OCI-LY7 (cell line): ENCODE measurements around the gene GPR37. TPM values are rescaled to one million over a fixed set of nuclear protein-coding genes. Genes with fewer than 3 reads are reported as not detected.

Experiments used
- BruUV-seq: library from RNA; stranded (reverse); fragments of 400-500 nt; replicated peaks from 2 replicates; lab custom pipeline; 2021; lab: Mats Ljungman, UMichigan
- CTCF ChIA-PET: fragments of 300-600 bp; sonication (Branson Sonifier 250); formaldehyde crosslinking; loops from one replicate; lab custom pipeline; 2022; ENCODE audit warnings: antibody characterized with exemption; ENCODE audit not compliant: unreplicated experiment; lab: Charles Lee
- POLR2A ChIA-PET: fragments of 300-600 bp; sonication (Branson Sonifier 250); formaldehyde crosslinking; loops from one replicate; lab custom pipeline; 2022; ENCODE audit warnings: antibody characterized with exemption; lab: Charles Lee
- DNase-seq: peaks from one replicate; pipeline ENCODE4 v3.0.0-alpha.2; 2015; ENCODE audit warnings: low spot score
- H2AFZ ChIP-seq: fragments of 200-600 bp; sonication (generic), shearing (Covaris generic); 2 replicates; pipeline ENCODE4 v1.6.1; 2014; ENCODE audit warnings: mild to moderate bottlenecking, antibody characterized with exemption, low read length, moderate library complexity
- H3K27ac ChIP-seq: fragments of 200-600 bp; sonication (generic); 2 replicates; pipeline ENCODE4 v1.5.1; 2014; ENCODE audit warnings: mixed run types, low read depth, mild to moderate bottlenecking, moderate library complexity, low read length, inconsistent platforms; ENCODE audit not compliant: poor library complexity, severe bottlenecking
- H3K36me3 ChIP-seq: fragments of 200-600 bp; sonication (generic); 2 replicates; pipeline ENCODE4 v1.6.1; 2014; ENCODE audit warnings: mild to moderate bottlenecking, antibody characterized with exemption, low read length, moderate library complexity, mixed read lengths; ENCODE audit not compliant: insufficient read depth
- H3K4me1 ChIP-seq: fragments of 200-600 bp; sonication (generic); 2 replicates; pipeline ENCODE4 v1.5.1; 2014; ENCODE audit warnings: mild to moderate bottlenecking, low read length; ENCODE audit not compliant: insufficient read depth, poor library complexity, severe bottlenecking
- H3K4me2 ChIP-seq: fragments of 200-600 bp; sonication (generic); 2 replicates; pipeline ENCODE4 v1.6.1; 2014; ENCODE audit warnings: mild to moderate bottlenecking, low read length
- H3K4me3 ChIP-seq: fragments of 200-600 bp; sonication (generic); 2 replicates; pipeline ENCODE4 v1.5.1; 2014; ENCODE audit warnings: mild to moderate bottlenecking, low read depth, low read length; ENCODE audit not compliant: poor library complexity, severe bottlenecking
- H3K79me2 ChIP-seq: fragments of 200-600 bp; sonication (generic); 2 replicates; pipeline ENCODE4 v1.6.1; 2016; ENCODE audit warnings: low read depth, mild to moderate bottlenecking, low read length, moderate library complexity, mixed read lengths; ENCODE audit not compliant: insufficient read depth
- H3K9me2 ChIP-seq: fragments of 200-600 bp; sonication (generic); 2 replicates; pipeline ENCODE4 v1.6.1; 2016; ENCODE audit warnings: mild to moderate bottlenecking, low read length, mixed read lengths; ENCODE audit not compliant: insufficient read depth
- H3K9me3 ChIP-seq: fragments of 200-600 bp; sonication (generic); 2 replicates; pipeline ENCODE4 v1.6.1; 2014; ENCODE audit warnings: mild to moderate bottlenecking, mixed run types, low read length, mixed read lengths
- H4K20me1 ChIP-seq: fragments of 200-600 bp; sonication (generic); 2 replicates; pipeline ENCODE4 v1.6.1; 2014; ENCODE audit warnings: mild to moderate bottlenecking, antibody characterized with exemption, low read length, moderate library complexity, mixed read lengths; ENCODE audit not compliant: insufficient read depth
- CTCF ChIP-seq: fragments of 200-600 bp; sonication (generic); conservative IDR thresholded peaks from 2 replicates; pipeline ENCODE4 v1.5.1; 2014; ENCODE audit warnings: mild to moderate bottlenecking, antibody characterized with exemption, low read length, moderate library complexity, mixed read lengths
- EZH2phosphoT487 ChIP-seq: fragments of 200-600 bp; sonication (generic); IDR thresholded peaks from 2 replicates; pipeline ENCODE4 v1.6.1; 2018; ENCODE audit warnings: low read depth, borderline replicate concordance, mild to moderate bottlenecking, mixed run types, antibody characterized with exemption, low read length, moderate library complexity, mixed read lengths
- intact Hi-C: fragments of 100-400 bp; cut with micrococcal nuclease; formaldehyde crosslinking; loops from one replicate; pipeline ENCODE4 v1.10.0; 2022; ENCODE audit not compliant: unreplicated experiment
- total RNA-seq, 2 experiments: library from RNA; depleted of rRNA in 1 of 2; stranded (reverse); fragments of >200 nt in 1 of 2; shearing (Covaris generic) in 1 of 2; gene quantifications; 2 replicates each; pipeline ENCODE4 v1.2.3, GENCODE V29; 2014 to 2022

Gene GPR37
- total RNA-seq, 2 experiments from 2014 or later: not detected

DNA sequence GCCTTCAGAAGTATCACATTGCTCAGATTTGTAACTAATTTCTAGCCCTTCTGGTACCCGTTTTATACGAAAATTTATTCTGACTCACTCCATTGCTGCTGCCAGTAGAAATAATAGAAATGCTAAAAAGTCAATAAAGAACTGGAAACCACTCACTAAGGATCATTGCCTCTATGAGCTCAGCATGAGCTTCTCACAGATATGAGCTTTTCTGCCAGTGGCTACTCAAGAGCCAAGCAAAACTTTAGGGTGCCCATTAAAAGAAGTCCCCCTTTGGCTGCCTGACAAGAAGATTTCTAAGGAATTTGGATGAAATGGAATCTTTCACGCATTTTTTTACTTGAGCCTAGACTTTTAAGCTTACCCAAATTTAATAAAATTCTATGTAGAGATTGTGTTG is 52.5 kb downstream of the GPR37 start:
- DNase-seq: no peak
- no TSS peak for BruUV-seq
- Histone ChIP-seq H3K9me3 (peaks cover 4% of the 10 kb centered on the region; the same call in 1 of the 2 replicates), H2AFZ (no peak overlapping the region), H4K20me1 (no peaks in the 10 kb centered on the region), H3K79me2 (no peaks in the 10 kb centered on the region), H3K9me2 (no peaks in the 10 kb centered on the region), H3K4me3 (no peak overlapping the region), H3K4me2 (no peak overlapping the region), H3K27ac (no peak overlapping the region), H3K36me3 (no peaks in the 10 kb centered on the region), H3K4me1 (no peaks in the 10 kb centered on the region)
- intact Hi-C loops: no loop called here
- ChIA-PET CTCF (no interaction called here), POLR2A (no interaction called here)
- TF ChIP-seq EZH2phosphoT487 (no peak), CTCF (no peak)

DNA sequence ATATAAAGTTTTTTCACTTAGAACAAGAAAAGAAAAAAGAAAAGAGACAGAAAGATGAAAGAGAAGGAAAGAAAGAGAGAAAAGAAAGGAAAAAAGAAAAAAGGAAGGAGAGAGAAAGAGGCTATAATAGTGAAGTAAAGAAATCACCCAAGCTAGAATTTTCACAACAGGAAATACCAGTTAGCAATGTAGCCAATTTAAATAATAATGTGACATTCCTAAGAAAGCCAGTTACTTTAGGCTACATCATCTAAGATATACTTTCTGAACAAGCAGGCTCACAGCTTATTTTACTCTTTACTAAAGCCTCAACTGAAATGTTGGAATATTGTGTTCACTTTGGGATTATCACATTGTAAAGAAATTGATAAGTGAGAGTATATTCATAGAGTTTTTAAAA is 53.6 kb downstream of the GPR37 start:
- Histone ChIP-seq H3K27ac (no peak overlapping the region), H3K9me3 (peaks cover 4% of the 10 kb centered on the region; the same call in 1 of the 2 replicates), H2AFZ (no peak overlapping the region), H3K4me1 (no peaks in the 10 kb centered on the region), H3K36me3 (no peaks in the 10 kb centered on the region), H3K79me2 (no peaks in the 10 kb centered on the region), H3K9me2 (no peaks in the 10 kb centered on the region), H4K20me1 (no peaks in the 10 kb centered on the region), H3K4me2 (no peak overlapping the region), H3K4me3 (no peak overlapping the region)
- no peak for DNase-seq
- TF ChIP-seq CTCF (no peak), EZH2phosphoT487 (no peak)
- intact Hi-C loops: no loop called here
- BruUV-seq: no TSS peak
- POLR2A ChIA-PET: interaction anchor here (0.8 kb wide), 1 partner anchor 13 kb away, joined by 4 read pairs; no protein-coding TSS in a partner anchor
- CTCF ChIA-PET: no interaction called here

GRCh38 chr7:124702385-124702784 is 63.2 kb downstream of the GPR37 start:
- no TSS peak for BruUV-seq
- no peak for DNase-seq
- no peak for TF ChIP-seq CTCF
- no peak for TF ChIP-seq EZH2phosphoT487
- Histone ChIP-seq H4K20me1 (no peaks in the 10 kb centered on the region), H3K79me2 (no peaks in the 10 kb centered on the region), H3K4me3 (no peak overlapping the region), H3K4me1 (no peaks in the 10 kb centered on the region), H3K36me3 (no peaks in the 10 kb centered on the region), H3K9me3 (no peaks in the 10 kb centered on the region), H2AFZ (no peak overlapping the region), H3K27ac (no peak overlapping the region), H3K9me2 (no peaks in the 10 kb centered on the region), H3K4me2 (no peak overlapping the region)
- ChIA-PET CTCF (no interaction called here), POLR2A (interaction anchor here (0.6 kb wide), 2 partner anchors 11 to 139 kb away, joined by 3 to 6 read pairs; no protein-coding TSS in a partner anchor)
- intact Hi-C loops: no loop called here
